A549 (cell line): ENCODE measurements around the gene CALN1. TPM values are rescaled to one million over a fixed set of nuclear protein-coding genes. Genes with fewer than 3 reads are reported as not detected.

Source experiments
- ATAC-seq, 2 experiments: fragments of 200-7000 bp in 1 of 2; fragments of >200 bp in 1 of 2; cut with Nextera tagmentation in 1 of 2; cut with Tn5 transposase in 1 of 2; 3 replicates each; pipeline versions ENCODE4 v1.8.0 to v1.9.1; 2018 to 2020; ENCODE audit warnings: mild to moderate bottlenecking in 1 of 2, moderate library complexity in 1 of 2
- CTCF ChIA-PET: fragments of 300-600 bp; sonication (Branson Sonifier 250); formaldehyde crosslinking; extraction: SDS; loops from one replicate; lab custom pipeline; 2021; ENCODE audit warnings: antibody characterized with exemption, inconsistent platforms; lab: Yijun Ruan, JAX
- POLR2A ChIA-PET: fragments of 350-600 bp; formaldehyde crosslinking; extraction: SDS; loops from one replicate; lab custom pipeline; 2021; ENCODE audit warnings: antibody characterized with exemption, inconsistent platforms; lab: Yijun Ruan, JAX
- DNase-seq, 2 experiments: peaks; one replicate each; pipeline versions ENCODE4 v3.0.0 to v3.0.0-alpha.2; 2011 to 2016; ENCODE audit warnings: low read depth in 1 of 2, low spot score in 1 of 2
- FAIRE-seq: peaks from 2 replicates; lab custom pipeline; 2011; peaks lifted over from hg19 to GRCh38; lab: Jason Lieb, UNC
- H3K27ac ChIP-seq, 2 experiments: fragments of >200 bp; sonication (Bioruptor Twin); formaldehyde crosslinking; 3 replicates each; pipeline ENCODE4 v1.5.1; 2016 to 2017
- H3K4me1 ChIP-seq: fragments of >200 bp; sonication (Bioruptor Twin); formaldehyde crosslinking; 3 replicates; pipeline ENCODE4 v1.6.1; 2016
- H3K4me2 ChIP-seq: fragments of >200 bp; sonication (Bioruptor Twin); formaldehyde crosslinking; 3 replicates; pipeline ENCODE4 v1.6.1; 2016
- H3K4me3 ChIP-seq: fragments of >200 bp; sonication (Bioruptor Twin); formaldehyde crosslinking; 3 replicates; pipeline ENCODE4 v1.5.1; 2016
- H3K9me3 ChIP-seq: fragments of >200 bp; sonication (Bioruptor Twin); formaldehyde crosslinking; 3 replicates; pipeline ENCODE4 v1.6.1; 2016
- BHLHE40 ChIP-seq: IDR thresholded peaks from 2 replicates; pipeline ENCODE4 v1.6.1; 2012; ENCODE audit warnings: low read depth, low read length, inconsistent platforms
- CBX2 ChIP-seq: fragments of 200-600 bp; sonication (generic); IDR thresholded peaks from 2 replicates; pipeline ENCODE4 v1.6.1; 2016; ENCODE audit warnings: low read depth, mild to moderate bottlenecking, borderline replicate concordance
- CHD4 ChIP-seq: fragments of 200-600 bp; sonication (generic); IDR thresholded peaks from 2 replicates; pipeline ENCODE4 v1.6.1; 2016; ENCODE audit warnings: antibody characterized with exemption, mild to moderate bottlenecking, borderline replicate concordance
- E2F6 ChIP-seq: IDR thresholded peaks from 2 replicates; pipeline ENCODE4 v1.6.1; 2012; ENCODE audit warnings: low read depth, borderline replicate concordance
- EHMT2 ChIP-seq: fragments of 200-600 bp; sonication (generic); IDR thresholded peaks from 2 replicates; pipeline ENCODE4 v1.6.1; 2016; ENCODE audit warnings: antibody characterized with exemption, low read depth, mild to moderate bottlenecking, moderate library complexity
- EP300 ChIP-seq, 2 experiments: fragments of >200 bp; sonication (Bioruptor Twin); formaldehyde crosslinking; IDR thresholded peaks; 2 replicates in 1 of 2; 3 replicates in 1 of 2; pipeline ENCODE4 v1.6.1; 2016 to 2017
- FOSB ChIP-seq: fragments of 250-450 bp; sonication (Bioruptor Pico); IDR thresholded peaks from 2 replicates; pipeline ENCODE4 v1.5.0; 2020; ENCODE audit warnings: mild to moderate bottlenecking, moderate library complexity
- FOSL2 ChIP-seq, 2 experiments: fragments of 450-650 bp in 1 of 2; fragments of >200 bp in 1 of 2; sonication (Bioruptor Twin) in 1 of 2; formaldehyde crosslinking; IDR thresholded peaks; 2 replicates each; pipeline versions ENCODE4 v1.5.0 to v1.6.1; 2016 to 2020; ENCODE audit warnings: mild to moderate bottlenecking in 1 of 2, moderate library complexity in 1 of 2
- HMGXB4 ChIP-seq: fragments of 250-450 bp; sonication (Bioruptor Pico); IDR thresholded peaks from 2 replicates; pipeline ENCODE4 v1.5.0; 2021; ENCODE audit warnings: mild to moderate bottlenecking, moderate library complexity, borderline replicate concordance
- HOXA7 ChIP-seq: fragments of 250-450 bp; sonication (Bioruptor Pico); IDR thresholded peaks from 2 replicates; pipeline ENCODE4 v1.5.0; 2020; ENCODE audit warnings: mild to moderate bottlenecking, moderate library complexity
- JUN ChIP-seq, 2 experiments: fragments of >200 bp; sonication (Bioruptor Twin); formaldehyde crosslinking; IDR thresholded peaks; 2 replicates in 1 of 2; 3 replicates in 1 of 2; pipeline ENCODE4 v1.6.1; 2016 to 2017
- JUNB ChIP-seq: fragments of >200 bp; sonication (Bioruptor Twin); formaldehyde crosslinking; IDR thresholded peaks from 2 replicates; pipeline ENCODE4 v1.6.1; 2016
- KDM1A ChIP-seq: fragments of 200-600 bp; sonication (generic); IDR thresholded peaks from 2 replicates; pipeline ENCODE4 v1.6.1; 2016; ENCODE audit warnings: low read depth, mild to moderate bottlenecking
- MAFK ChIP-seq: fragments of 450-650 bp; IDR thresholded peaks from 2 replicates; pipeline ENCODE4 v1.6.1; 2014; ENCODE audit not compliant: partially characterized antibody
- MYC ChIP-seq: IDR thresholded peaks from 2 replicates; pipeline ENCODE4 v1.6.1; 2012; ENCODE audit warnings: mild to moderate bottlenecking, inconsistent platforms, low read length, improper control_type of control experiment, borderline replicate concordance
- POLR2AphosphoS2 ChIP-seq: conservative IDR thresholded peaks from 2 replicates; pipeline ENCODE4 v1.6.1; 2012; ENCODE audit warnings: low read length, improper control_type of control experiment, inconsistent platforms
- TP53 ChIP-seq: fragments of 250-450 bp; sonication (Bioruptor Pico); IDR thresholded peaks from 2 replicates; pipeline ENCODE4 v1.5.0; 2021; ENCODE audit warnings: mild to moderate bottlenecking, moderate library complexity
- ZNF302 ChIP-seq: fragments of 250-450 bp; sonication (Bioruptor Pico); IDR thresholded peaks from 2 replicates; pipeline ENCODE4 v1.9.0; 2021; ENCODE audit warnings: inconsistent platforms, mild to moderate bottlenecking, moderate library complexity
- WGBS: methylation state at CpG from one replicate; pipeline ENCODE4 v1.1.6; 2017; ENCODE audit errors: missing lambda C conversion rate; 5-methylcytosine and 5-hydroxymethylcytosine counted together
- polyA plus RNA-seq, 4 experiments: library from polyadenylated mRNA; depleted of rRNA in 3 of 4; stranded (reverse); fragments of >200 nt; fragmentation: RNase III in 1 of 4; extraction: RNeasy Plus Mini Kit Qiagen cat#74134 plus additional on column Dnase treatment in 1 of 4; gene quantifications; 2 replicates in 3 of 4; 3 replicates in 1 of 4; pipeline ENCODE4 v1.2.3, GENCODE V29; 2011 to 2017
- TF ChIP-seq, protein P1 (sequence below): fragments of 450-650 bp; IDR thresholded peaks from 2 replicates; pipeline ENCODE4 v1.6.1; 2014; ENCODE audit warnings: antibody characterized with exemption
- TF ChIP-seq, protein P2 (sequence below): fragments of >200 bp; sonication (Bioruptor Twin); formaldehyde crosslinking; IDR thresholded peaks from 3 replicates; pipeline ENCODE4 v1.5.1; 2016
- TF ChIP-seq, protein P3 (sequence below): fragments of 250-450 bp; sonication (Bioruptor Pico); IDR thresholded peaks from 2 replicates; pipeline ENCODE4 v1.5.0; 2020; ENCODE audit warnings: low read depth, mild to moderate bottlenecking, moderate library complexity

Gene CALN1
- polyA plus RNA-seq, 2 of the 4 experiments (the other 2 are of a cell fraction) = not detected

DNA sequence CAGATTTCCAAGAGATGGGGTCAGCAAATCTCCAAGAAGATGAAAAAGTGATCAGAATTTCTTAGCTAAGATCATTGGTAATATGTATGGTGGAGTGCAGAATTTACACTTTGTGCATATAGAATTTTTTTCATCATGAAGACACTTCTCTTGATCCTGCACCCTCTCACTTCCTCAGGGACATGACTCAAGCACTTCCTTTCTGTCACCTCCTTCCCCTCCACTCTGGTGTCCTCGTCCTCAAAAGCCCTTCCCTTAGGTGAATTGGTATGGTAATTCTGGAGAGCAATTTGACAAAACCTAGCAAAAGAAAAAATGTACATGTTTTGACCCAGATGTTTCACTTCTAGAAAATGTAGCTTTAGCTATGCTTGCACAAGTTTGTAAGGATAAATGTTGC lies 18.1 kb downstream of the CALN1 start:
- no peaks in the 10 kb centered on the region for H3K9me3 ChIP-seq
- TF ChIP-seq, protein P1, sequence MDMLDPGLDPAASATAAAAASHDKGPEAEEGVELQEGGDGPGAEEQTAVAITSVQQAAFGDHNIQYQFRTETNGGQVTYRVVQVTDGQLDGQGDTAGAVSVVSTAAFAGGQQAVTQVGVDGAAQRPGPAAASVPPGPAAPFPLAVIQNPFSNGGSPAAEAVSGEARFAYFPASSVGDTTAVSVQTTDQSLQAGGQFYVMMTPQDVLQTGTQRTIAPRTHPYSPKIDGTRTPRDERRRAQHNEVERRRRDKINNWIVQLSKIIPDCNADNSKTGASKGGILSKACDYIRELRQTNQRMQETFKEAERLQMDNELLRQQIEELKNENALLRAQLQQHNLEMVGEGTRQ = no peak
- TF ChIP-seq, protein P2, sequence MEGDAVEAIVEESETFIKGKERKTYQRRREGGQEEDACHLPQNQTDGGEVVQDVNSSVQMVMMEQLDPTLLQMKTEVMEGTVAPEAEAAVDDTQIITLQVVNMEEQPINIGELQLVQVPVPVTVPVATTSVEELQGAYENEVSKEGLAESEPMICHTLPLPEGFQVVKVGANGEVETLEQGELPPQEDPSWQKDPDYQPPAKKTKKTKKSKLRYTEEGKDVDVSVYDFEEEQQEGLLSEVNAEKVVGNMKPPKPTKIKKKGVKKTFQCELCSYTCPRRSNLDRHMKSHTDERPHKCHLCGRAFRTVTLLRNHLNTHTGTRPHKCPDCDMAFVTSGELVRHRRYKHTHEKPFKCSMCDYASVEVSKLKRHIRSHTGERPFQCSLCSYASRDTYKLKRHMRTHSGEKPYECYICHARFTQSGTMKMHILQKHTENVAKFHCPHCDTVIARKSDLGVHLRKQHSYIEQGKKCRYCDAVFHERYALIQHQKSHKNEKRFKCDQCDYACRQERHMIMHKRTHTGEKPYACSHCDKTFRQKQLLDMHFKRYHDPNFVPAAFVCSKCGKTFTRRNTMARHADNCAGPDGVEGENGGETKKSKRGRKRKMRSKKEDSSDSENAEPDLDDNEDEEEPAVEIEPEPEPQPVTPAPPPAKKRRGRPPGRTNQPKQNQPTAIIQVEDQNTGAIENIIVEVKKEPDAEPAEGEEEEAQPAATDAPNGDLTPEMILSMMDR = no peak
- TF ChIP-seq ZNF302 (CRISPR knock-in tag) (no peak), MYC (no peak), CBX2 (no peak), CHD4 (no peak), TP53 (no peak), FOSB (CRISPR knock-in tag) (no peak), BHLHE40 (no peak), JUN (IDR thresholded peaks at IDR 0.05) (no peak), KDM1A (no peak), POLR2AphosphoS2 (no peak), FOSL2 (IDR thresholded peaks at IDR 0.05) (no peak), FOSL2 (CRISPR knock-in tag; IDR thresholded peaks at IDR 0.05) (no peak), JUNB (no peak), E2F6 (no peak), HMGXB4 (CRISPR knock-in tag) (no peak), EHMT2 (no peak), HOXA7 (CRISPR knock-in tag) (no peak), EP300 (IDR thresholded peaks at IDR 0.05) (no peak)
- TF ChIP-seq, protein P3, sequence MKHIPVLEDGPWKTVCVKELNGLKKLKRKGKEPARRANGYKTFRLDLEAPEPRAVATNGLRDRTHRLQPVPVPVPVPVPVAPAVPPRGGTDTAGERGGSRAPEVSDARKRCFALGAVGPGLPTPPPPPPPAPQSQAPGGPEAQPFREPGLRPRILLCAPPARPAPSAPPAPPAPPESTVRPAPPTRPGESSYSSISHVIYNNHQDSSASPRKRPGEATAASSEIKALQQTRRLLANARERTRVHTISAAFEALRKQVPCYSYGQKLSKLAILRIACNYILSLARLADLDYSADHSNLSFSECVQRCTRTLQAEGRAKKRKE (CRISPR knock-in tag) = no peak
- TF ChIP-seq, all 56 proteins: peak for 0
- FAIRE-seq (no peak), DNase-seq (no peak), ATAC-seq (no peak)
- WGBS = 0% methylated on average over 1 of the region's 1 CpG
- ChIA-PET CTCF (no interaction called here), POLR2A (no interaction called here)
- Histone ChIP-seq H3K4me2 (no peak overlapping the region), H3K4me1 (no peaks in the 10 kb centered on the region), H3K27ac (no peak overlapping the region), H3K4me3 (no peak overlapping the region)

GRCh38 chr7:72391821-72392377 lies 20.2 kb downstream of the CALN1 start:
- DNase-seq (no peak), ATAC-seq (no peak), FAIRE-seq (no peak)
- no peak overlapping the region for H3K4me2 ChIP-seq
- H3K4me1 ChIP-seq = no peaks in the 10 kb centered on the region
- no peak for TF ChIP-seq FOSB (CRISPR knock-in tag)
- TF ChIP-seq MAFK = no peak
- H3K4me3 ChIP-seq = no peak overlapping the region
- ChIA-PET CTCF (no interaction called here), POLR2A (no interaction called here)
- no peaks in the 10 kb centered on the region for H3K9me3 ChIP-seq
- 21% methylated on average over 7 of the region's 7 CpGs for WGBS
- H3K27ac ChIP-seq = no peak overlapping the region
